Activated T-cell treated with anti-CD3 and anti-CD28 coated beads for 1 hour (primary cell): Measurements from ENCODE around the gene GAS2L3.
"Not testable (repeated sequence)": the region's sequence is repeated elsewhere in the genome, so short reads cannot be mapped to it uniquely, and the experiment has no call there.

Experiments used
- DNase-seq: peaks from one replicate; pipeline ENCODE4 v3.0.0-alpha.2; 2020; ENCODE audit warnings: low read depth

The GAS2L3 gene

DNA sequence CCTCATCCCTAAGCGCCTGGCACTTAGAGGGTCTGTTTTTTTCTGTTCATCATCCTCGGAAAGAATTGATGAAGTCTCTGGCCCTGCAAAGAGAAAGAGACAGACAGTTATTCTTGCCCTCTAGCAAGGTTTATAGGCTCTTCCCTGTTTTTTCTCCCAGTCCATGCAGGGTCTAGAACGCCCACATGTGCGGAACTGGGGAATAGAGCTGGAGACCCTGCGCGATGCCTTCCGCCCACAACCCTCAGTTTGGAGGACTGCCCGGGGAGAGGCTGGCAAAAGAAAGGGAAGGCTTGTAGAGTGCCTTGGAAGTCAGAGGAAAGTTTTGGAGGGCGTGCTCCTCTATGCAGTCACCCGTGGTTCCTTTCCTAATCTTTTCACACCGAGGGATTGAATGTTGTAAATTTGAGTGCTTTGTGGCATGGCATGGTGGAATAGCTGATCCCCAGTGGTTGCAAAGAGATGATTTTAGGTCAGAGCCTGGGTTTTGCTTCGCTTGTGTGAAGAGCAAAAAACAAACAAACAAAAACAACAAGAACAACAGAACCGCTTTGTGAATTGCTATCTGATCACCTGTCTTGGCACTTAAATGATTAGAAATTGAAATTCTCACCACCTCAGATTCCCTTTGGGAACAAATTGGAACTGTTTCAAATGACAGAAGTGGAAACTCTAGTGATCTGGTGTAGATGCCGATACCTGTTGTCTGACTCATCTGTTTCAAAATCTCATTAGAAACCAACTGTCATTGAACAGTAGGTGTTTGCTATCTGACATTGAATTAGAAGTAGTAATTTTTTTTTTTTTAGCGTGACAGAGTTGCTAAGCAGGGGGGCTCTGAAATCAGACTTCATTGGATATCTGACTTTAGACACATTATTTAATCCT is 947 bp downstream of the GAS2L3 start:
- DNase-seq: no peak

GRCh38 chr12:100576331-100577036 is 3.0 kb downstream of the GAS2L3 start:
- DNase-seq: no peak

DNA sequence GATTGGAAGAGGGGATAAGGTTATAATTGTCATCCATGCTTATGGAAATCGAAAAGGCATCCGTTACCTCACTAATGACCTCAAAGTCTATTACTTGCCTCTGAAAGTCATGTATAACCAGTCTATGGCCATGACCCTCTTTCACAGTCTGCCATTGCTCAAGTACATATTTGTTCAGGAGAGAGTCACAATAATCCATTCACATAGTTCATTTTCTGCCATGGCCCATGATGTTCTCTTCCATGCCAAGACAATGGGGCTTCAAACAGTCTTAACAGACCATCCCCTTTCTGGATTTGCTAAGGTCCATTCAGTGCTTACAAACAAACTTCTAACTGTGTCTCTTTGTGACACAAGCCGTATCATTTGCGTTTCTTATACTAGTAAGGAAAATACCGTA is 5.4 kb downstream of the GAS2L3 start:
- no peak for DNase-seq

DNA sequence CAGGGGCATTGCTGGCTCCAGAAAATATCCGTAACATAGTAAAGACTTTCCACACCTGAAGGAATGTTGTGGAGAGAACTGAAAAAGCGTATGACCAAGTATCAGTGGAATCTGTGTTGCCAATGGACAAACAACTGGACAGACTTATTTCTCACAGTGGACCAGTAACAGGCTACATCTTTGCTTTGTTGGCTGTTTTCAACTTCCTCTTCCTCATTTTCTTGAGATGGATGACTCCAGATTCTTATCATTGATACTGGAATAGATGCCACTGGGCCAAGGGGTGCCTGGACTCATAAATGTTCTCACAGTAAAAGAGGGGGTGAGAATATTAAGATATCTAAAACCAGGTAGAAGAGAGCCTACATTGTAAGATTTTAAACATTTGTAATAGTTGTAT is 6.4 kb downstream of the GAS2L3 start:
- DNase-seq: no peak

DNA sequence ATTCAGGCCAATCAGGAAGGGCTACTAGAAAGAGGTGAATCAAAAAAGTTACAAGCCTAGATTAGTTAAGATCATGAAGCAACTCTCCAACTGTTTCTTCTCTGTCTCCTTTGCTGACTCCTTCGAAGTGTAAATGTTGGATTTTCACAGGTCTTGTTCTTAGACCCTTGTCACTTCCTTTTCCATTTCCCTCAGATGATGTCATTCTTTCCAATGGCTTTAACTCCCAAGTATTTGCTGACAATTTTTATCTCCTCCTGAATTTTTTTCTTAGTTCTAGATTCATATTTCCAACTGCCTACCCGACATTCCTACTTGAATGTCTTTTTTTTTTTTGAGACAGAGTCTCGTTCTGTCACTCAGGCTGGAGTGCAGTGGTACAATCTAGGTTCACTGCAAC is 10.8 kb downstream of the GAS2L3 start:
- no peak for DNase-seq

GRCh38 chr12:100591979-100592378 is 18.5 kb downstream of the GAS2L3 start:
- DNase-seq: no peak

DNA sequence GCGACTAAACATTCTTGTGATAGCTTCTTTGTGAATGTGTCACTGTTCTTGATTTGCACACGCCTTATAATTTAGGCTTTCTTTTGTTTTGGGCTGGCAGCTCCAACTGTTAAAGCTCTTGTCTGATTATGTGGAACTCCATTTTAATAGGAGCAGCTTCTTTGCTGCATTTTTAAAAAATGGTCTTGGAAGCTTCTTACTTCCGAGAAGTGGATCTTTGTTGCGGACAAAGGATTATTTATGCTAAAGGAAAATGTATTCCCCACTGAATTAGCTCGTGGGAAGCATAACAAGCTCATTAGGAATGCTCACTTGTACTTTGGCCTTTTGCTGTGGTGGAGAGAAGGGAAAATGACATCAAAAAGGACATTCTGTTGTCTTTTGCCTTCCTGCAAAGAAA is 20.0 kb downstream of the GAS2L3 start:
- no peak for DNase-seq

GRCh38 chr12:100601626-100602025 is 28.1 kb downstream of the GAS2L3 start:
- no peak for DNase-seq

- not testable (repeated sequence) for DNase-seq
Measured at GRCh38 chr12:100602997-100603396, 29.5 kb downstream of the GAS2L3 start.

- DNase-seq: no peak
Measured at GRCh38 chr12:100608776-100609175, 35.3 kb downstream of the GAS2L3 start.

GRCh38 chr12:100610666-100611430 is 37.4 kb downstream of the GAS2L3 start:
- DNase-seq: no peak

- DNase-seq: no peak
Measured at GRCh38 chr12:100612606-100613005, 39.1 kb downstream of the GAS2L3 start.

GRCh38 chr12:100624571-100624970 is 51.1 kb downstream of the GAS2L3 start:
- no peak for DNase-seq

DNA sequence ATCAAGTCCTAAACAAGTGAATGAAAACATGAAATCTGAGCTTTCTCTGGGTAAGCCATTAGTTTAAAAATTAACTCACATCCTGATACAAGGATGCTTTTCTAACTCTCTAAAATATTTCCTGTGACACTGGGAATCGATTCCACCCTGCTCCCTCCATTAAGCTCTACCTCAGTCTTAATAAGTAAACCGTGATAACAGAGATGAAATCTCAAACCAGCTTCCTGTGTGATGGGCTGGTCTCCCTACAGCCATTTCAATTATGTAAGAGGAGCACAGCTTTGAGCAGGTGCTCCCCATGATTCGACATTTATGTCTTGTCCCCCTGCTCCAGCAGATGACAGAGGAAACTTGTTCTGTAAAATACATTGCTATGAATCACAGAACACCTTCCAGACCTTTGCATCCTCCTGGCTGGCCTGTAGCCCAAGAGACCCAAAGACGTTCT is 59.0 kb downstream of the GAS2L3 start:
- no peak for DNase-seq

- DNase-seq: not testable (repeated sequence)
Measured at GRCh38 chr12:100633082-100633785, 59.8 kb downstream of the GAS2L3 start.

DNA sequence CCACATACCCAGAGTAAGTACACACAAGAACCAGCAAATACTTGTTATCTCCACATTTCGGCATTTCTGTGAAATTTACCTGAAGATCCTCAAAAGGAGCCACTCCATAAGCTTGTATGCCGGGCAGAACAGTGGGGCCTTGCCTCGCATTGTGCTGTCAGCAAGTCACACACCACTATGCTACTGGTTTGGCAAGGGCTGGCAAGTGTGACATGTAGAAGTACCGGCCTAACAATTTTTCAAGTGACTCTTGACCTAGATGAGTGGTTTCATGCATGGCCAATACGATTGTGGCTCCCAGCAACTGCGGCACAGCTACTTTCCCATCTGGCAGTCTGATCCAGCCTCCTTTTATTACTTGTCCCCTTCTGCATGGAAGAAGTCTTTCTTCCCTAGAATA is 69.8 kb downstream of the GAS2L3 start:
- no peak for DNase-seq

DNA sequence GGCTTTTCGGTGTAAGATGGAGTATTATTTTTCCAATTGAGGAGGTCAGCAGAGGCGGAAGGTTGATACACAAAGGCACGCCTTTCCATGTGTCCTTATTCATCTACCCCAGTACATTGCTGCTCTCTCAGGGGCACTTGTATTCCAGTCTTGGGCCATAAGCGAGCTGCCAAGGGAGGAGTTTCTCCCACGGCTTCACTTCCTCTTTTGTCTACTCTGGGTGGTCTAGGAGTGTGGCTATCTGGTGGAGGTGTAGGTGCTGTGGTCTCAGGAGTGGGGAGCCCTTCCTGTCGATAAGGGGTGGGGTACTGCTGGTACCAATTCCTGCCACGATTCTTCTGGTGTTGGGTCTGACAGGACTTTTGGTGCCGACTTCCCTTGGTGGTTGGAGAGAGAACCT is 73.4 kb downstream of the GAS2L3 start:
- DNase-seq: no peak

GRCh38 chr12:100651108-100651507 is 77.6 kb downstream of the GAS2L3 start:
- no peak for DNase-seq

DNA sequence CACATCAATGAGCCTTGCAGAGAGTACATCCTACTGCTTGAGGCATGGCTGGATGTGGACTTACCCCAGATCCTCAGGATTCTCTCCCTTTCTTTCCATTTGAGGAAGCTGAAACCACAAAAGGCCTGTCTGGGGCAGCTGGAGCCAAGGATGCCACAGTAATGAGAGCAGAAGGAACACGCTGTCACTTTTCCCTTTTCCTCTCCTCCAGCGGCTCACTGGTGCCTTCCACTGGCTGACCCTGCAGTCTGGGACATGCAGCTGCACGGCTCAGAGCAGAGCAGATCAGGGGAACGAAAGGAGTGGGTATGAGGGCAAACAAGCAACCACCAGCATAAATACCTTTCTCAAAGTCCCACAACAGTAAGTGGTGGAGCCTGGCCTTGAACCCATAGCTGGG is 78.2 kb downstream of the GAS2L3 start:
- no peak for DNase-seq

- DNase-seq: no peak
Measured at GRCh38 chr12:100652488-100652887, 79.0 kb downstream of the GAS2L3 start.

DNA sequence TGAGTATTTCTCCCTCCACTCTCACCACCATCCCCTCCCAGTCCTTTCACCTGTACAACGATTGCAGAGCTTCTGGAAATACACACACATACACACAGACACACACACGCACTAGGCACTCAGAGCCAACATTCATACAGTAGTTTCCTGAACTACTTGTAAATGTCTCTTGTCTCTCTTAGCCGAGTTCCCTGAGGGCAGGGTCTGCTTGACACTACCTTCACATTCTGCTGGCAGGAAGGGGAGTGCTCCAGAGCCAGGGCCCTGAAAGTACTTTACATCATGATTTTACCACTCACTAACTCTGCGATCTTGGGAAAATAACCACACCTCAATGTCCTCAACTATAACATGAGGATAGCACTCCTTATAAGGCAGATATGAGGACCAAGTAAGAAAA is 82.7 kb downstream of the GAS2L3 start:
- no peak for DNase-seq

DNA sequence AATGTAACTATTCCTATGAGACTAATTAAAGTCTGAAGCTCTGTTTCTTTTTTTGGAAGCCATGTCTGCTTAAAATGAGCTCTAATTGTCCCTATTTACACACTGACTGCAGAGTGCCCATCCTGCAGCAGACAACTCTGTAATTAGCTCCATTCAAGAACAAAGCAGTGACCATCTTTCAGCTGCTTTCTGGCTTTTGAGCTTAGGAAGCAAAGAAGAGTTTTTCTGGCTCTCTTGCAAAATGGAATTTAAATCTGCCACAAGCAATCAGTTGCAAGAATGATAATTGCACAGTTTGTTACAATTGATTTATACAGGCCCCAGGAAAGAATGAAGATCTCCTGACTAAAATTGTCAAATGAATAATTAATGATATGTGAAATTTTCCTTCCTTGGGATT is 83.4 kb downstream of the GAS2L3 start:
- DNase-seq: no peak
